Aorta (tissue), 5 donors: ENCODE measurements around the gene REN. TPM values are rescaled to one million over a fixed set of nuclear protein-coding genes. Genes with fewer than 3 reads are reported as not detected.

Experiments
- ATAC-seq: fragments of 200-7000 bp; cut with Tn5 transposase; one replicate; pipeline ENCODE4 v1.9.1; 2022; ENCODE audit warnings: moderate library complexity; ENCODE audit not compliant: low FRiP score
- DNase-seq, 2 donors: peaks; one replicate each; pipeline ENCODE4 v3.0.0-alpha.2; 2020
- H3K27ac ChIP-seq, 2 donors: one replicate each; pipeline ENCODE4 v1.5.1; 2013; ENCODE audit warnings: low read length in 2 of 2, mild to moderate bottlenecking in 2 of 2, moderate library complexity in 2 of 2, control low read depth in 1 of 2, inconsistent platforms in 1 of 2, low read depth in 1 of 2
- H3K27me3 ChIP-seq, 2 donors: one replicate each; pipeline ENCODE4 v1.6.1; 2013; ENCODE audit warnings: control low read depth in 1 of 2, low read length in 1 of 2, mild to moderate bottlenecking in 1 of 2, moderate library complexity in 1 of 2; ENCODE audit not compliant: insufficient read depth in 2 of 2, control insufficient read depth in 1 of 2
- H3K36me3 ChIP-seq, 2 donors: one replicate each; pipeline ENCODE4 v1.6.1; 2013; ENCODE audit warnings: control low read depth in 1 of 2, low read length in 1 of 2, mild to moderate bottlenecking in 1 of 2; ENCODE audit not compliant: insufficient read depth in 2 of 2, control insufficient read depth in 1 of 2
- H3K4me1 ChIP-seq, 2 donors: one replicate each; pipeline ENCODE4 v1.6.1; 2013; ENCODE audit warnings: low read length in 2 of 2, control low read depth in 1 of 2, mild to moderate bottlenecking in 1 of 2, moderate library complexity in 1 of 2; ENCODE audit not compliant: insufficient read depth in 2 of 2, control insufficient read depth in 1 of 2
- H3K4me3 ChIP-seq, 2 donors: one replicate each; pipeline ENCODE4 v1.5.1; 2013; ENCODE audit warnings: low read length in 2 of 2, control low read depth in 1 of 2, mild to moderate bottlenecking in 1 of 2
- H3K9me3 ChIP-seq: one replicate; pipeline ENCODE4 v1.6.1; 2013; ENCODE audit warnings: mild to moderate bottlenecking, low read length; ENCODE audit not compliant: control insufficient read depth
- WGBS, 2 donors: extraction: QIAGEN DNeasy Blood & Tissue Kit; methylation state at CpG; one replicate each; pipeline ENCODE4 v1.1.7; 2013; 5-methylcytosine and 5-hydroxymethylcytosine counted together
- intact Hi-C, 2 donors: fragments of 100-400 bp; cut with DNase I; formaldehyde crosslinking; loops; one replicate each; pipeline versions ENCODE4 v1.14.2 to v1.15.0; 2022
- polyA plus RNA-seq, 2 donors: library from polyadenylated mRNA; stranded (reverse); fragments of 200-250 nt; gene quantifications; one replicate each; pipeline ENCODE4 v1.2.3, GENCODE V29; 2013
- total RNA-seq, 2 donors: library from RNA; stranded (reverse); fragmentation: NEBNext Ultra II Directional; extraction: Animal tissue kit (Norgen Biotek cat#: 25700); gene quantifications; one replicate each; pipeline ENCODE4 v1.2.1, GENCODE V29; 2021
- donor health status: healthy with polysubstance abuse.
- donor health status: Bipolar disorder and iron deficiency.
- donor health status: DM: no; HTN: no; CAD: no.
- donor health status: DM: no; HTN: no; CAD: no.
- donor health status: DM: yes; HTN: yes; CAD: no.

REN gene
- total and polyA plus RNA-seq, 4 donors, result not detected

DNA sequence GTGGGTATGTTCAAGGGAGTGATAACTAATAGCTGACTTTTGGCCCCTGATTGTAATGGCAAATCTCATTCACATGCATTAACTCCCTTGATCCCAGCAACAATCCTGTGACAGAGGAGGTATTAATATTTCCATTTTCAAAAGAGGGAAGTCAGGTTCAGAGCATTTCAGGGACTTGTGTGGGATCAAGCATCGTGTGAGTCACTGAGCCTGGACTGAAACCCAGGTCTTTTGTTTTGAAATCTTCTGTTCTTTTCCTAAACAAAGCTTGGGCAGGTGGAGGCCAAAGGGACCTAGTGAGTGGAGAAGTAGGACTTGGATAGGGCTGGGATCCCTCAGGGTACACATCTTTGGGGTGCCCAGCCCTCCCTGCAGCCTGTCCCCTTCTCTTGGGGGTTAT, 52.2 kb downstream of the REN start:
- no peak overlapping the region for H3K4me3 ChIP-seq
- H3K27me3 ChIP-seq, result no peaks in the 10 kb centered on the region
- no peaks in the 10 kb centered on the region for H3K4me1 ChIP-seq
- DNase-seq (peak in 1 of 2 donors; percentile 33), ATAC-seq (no peak)
- H3K36me3 ChIP-seq, result no peaks in the 10 kb centered on the region
- H3K27ac ChIP-seq, result no peak overlapping the region
- no peaks in the 10 kb centered on the region for H3K9me3 ChIP-seq
- intact Hi-C loops, result no loop called here
- WGBS, 2 donors, result 46 to 75% methylated on average over 1 of the region's 1 CpG

DNA sequence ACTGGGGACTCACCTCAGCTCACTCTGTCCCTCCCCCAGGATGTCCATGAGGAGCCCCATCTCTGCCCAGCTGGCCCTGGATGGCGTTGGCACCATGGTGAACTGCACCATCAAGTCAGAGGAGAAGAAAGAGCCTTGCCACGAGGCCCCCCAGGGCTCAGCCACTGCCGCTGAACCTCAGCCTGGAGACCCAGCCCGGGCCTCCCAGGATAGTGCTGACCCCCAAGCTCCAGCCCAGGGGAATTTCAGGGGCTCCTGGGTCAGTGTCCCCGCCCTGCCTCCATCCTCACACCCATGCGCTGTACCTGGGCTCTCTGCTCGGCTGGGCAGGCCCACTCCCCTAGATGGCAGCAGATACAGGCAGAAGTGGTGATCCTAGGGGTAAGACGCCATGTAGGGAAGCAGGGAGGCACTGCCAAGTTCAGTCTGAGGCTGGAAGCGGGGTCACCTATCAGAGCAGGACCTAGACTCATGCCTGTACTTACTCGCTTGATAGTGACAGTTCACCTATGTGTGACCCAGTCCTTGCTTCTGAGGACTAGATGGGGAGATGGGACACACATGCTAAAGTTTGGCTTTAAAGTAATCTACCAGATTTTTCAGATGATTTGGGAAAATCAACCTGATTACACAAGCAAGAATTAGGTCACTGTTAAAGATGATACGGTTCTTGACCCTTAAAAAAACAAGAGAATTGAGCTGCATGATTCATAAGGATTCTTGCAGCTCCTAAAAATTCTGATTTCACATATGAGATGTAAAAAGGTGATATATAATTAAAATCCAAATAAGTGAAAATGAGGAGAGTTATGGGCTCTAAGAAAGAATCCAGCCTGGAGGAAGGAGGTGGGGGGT, 53.0 kb downstream of the REN start:
- H3K27me3 ChIP-seq, result no peaks in the 10 kb centered on the region
- intact Hi-C loops, result no loop called here
- WGBS, 2 donors, result 81 to 82% methylated on average over 11 of the region's 11 CpGs
- no peaks in the 10 kb centered on the region for H3K9me3 ChIP-seq
- H3K4me3 ChIP-seq, result no peak overlapping the region
- DNase-seq, result no peak
- ATAC-seq, result no peak
- no peaks in the 10 kb centered on the region for H3K36me3 ChIP-seq
- no peaks in the 10 kb centered on the region for H3K4me1 ChIP-seq
- no peak overlapping the region for H3K27ac ChIP-seq

DNA sequence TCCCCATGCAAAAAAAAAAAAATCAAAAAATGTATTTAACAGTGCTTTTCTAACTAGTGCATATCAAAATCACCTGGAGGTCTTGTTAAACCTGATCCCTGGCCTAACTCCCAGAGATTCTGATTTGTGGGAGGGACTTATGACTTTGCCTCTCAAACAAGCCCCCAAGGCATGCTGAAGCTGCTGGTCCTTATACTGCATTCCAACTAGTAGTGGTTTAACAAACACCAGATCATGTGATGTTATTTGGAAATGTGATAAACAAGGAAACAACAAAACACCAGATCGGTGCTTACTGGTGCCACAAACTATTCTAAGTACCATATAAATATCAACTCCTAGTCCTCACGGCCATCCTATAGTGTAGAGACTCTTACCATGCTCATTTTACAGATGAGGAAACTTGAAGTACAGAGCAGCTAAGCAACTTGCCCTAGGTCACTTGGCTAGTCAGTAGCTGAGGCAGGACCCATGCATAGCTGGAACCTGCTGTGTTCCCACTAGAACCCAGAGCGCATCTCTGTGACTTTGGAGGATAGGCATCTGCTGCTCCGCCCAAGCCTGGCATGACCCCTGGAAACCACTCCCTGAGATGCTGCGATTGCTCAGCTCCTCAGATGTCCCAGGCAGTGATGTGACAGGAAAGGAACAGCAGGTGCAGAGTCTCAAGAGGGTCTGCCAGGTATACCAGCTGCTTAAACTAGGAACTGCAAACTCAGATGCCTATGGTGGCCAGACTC, 55.1 kb downstream of the REN start:
- Histone ChIP-seq H3K36me3 (no peaks in the 10 kb centered on the region), H3K27ac (no peak overlapping the region), H3K4me1 (no peaks in the 10 kb centered on the region), H3K27me3 (no peaks in the 10 kb centered on the region), H3K4me3 (no peak overlapping the region), H3K9me3 (no peaks in the 10 kb centered on the region)
- intact Hi-C loops, result no loop called here
- DNase-seq (peak in 1 of 2 donors; percentile 34), ATAC-seq (no peak)
- WGBS, 2 donors, result 90 to 91% methylated on average over 5 of the region's 5 CpGs

DNA sequence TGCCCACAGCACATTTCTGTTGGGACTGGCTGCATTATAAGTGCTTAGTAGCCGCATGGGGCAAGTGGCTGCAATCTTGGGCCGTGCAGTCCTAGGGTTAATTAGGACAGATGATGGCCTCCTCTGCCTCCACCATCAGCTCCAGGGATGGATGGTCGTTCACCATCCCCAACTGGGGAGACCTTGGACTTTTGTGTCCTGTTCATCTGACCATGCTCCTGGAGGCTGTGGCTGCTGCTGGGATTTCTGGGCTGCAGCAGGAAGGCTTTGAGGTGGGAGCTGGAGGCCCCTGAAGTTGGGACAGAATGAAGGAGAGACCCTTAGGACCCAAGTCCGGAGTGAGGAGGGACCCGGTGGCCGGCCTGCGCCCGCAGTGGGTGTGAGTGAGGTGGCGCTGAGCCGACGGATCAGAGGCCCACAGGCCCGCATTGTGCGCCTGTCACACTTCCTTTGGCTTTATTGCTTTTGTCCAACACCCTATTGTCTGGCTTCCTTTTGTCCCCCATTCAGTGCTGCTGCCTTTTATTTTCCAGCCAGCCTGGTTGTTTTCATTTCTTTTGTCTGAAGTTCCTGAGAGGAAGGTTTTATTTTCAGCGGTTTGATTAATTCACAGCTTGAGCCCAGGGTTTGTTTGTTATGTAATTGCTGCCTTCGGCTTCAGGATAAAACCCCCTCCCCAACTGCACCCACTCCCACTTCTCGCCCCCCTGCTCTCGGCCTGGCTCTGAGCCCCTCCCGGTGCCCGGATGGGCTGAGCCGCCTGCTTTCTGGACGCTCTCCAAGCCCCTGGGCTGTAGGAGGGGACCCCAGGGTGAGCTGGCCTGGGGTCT, 57.6 kb downstream of the REN start:
- intact Hi-C loops, result no loop called here
- H3K9me3 ChIP-seq, result no peaks in the 10 kb centered on the region
- no peaks in the 10 kb centered on the region for H3K4me1 ChIP-seq
- no peak overlapping the region for H3K4me3 ChIP-seq
- no peak for ATAC-seq
- no peaks in the 10 kb centered on the region for H3K27me3 ChIP-seq
- WGBS, 2 donors, result 55 to 61% methylated on average over 21 of the region's 21 CpGs
- peak in 1 of 2 donors; percentile 49 for DNase-seq
- no peak overlapping the region for H3K27ac ChIP-seq
- no peaks in the 10 kb centered on the region for H3K36me3 ChIP-seq

DNA sequence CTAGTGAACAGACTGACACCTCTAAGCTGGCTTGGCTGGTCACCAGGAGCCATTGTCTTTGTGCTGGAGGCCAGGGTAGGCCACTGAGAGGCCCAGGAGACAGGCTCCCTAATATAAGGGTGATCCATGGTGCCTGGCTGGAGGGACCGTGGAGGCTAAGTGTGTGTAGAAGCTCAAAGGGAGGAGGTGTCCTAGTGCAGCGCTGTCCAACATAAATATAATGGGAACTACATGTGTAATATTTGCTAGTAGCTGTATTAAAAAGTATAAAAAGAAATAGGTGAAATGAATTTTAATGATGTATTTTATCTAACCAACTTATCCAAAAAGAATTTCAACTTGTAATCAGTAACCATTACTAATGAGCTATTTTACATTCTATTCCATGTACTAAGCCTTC, 58.2 kb downstream of the REN start:
- 74 to 80% methylated on average over 2 of the region's 2 CpGs for WGBS, 2 donors
- H3K9me3 ChIP-seq, result no peaks in the 10 kb centered on the region
- intact Hi-C loops, result no loop called here
- H3K4me1 ChIP-seq, result no peaks in the 10 kb centered on the region
- no peaks in the 10 kb centered on the region for H3K27me3 ChIP-seq
- no peak overlapping the region for H3K4me3 ChIP-seq
- ATAC-seq (no peak), DNase-seq (peak in 1 of 2 donors; percentile 25)
- H3K36me3 ChIP-seq, result no peaks in the 10 kb centered on the region
- no peak overlapping the region for H3K27ac ChIP-seq

DNA sequence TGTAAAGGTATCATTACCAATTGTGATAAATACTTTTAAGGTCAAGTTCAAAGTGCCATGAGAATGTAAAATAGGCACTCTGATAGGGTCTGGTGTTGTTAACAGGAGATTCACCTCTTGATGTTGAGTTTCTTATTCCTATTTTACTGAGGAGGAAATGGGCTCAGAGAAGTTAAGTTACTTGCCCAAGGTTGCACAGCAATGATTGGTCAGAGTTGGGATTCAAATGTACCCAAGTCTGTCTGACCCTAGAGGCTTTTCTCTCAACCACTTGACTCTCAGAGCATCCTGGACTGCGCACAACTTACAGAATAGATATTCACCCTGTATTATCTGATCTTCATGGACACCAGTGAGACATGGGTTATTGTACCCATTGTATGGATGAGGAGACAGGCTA, 59.3 kb downstream of the REN start:
- WGBS, 2 donors, result 99 to 100% methylated on average over 1 of the region's 1 CpG
- H3K36me3 ChIP-seq, result no peaks in the 10 kb centered on the region
- DNase-seq (no peak), ATAC-seq (no peak)
- H3K9me3 ChIP-seq, result no peaks in the 10 kb centered on the region
- H3K4me3 ChIP-seq, result no peak overlapping the region
- H3K4me1 ChIP-seq, result no peaks in the 10 kb centered on the region
- intact Hi-C loops, result no loop called here
- no peaks in the 10 kb centered on the region for H3K27me3 ChIP-seq
- no peak overlapping the region for H3K27ac ChIP-seq

DNA sequence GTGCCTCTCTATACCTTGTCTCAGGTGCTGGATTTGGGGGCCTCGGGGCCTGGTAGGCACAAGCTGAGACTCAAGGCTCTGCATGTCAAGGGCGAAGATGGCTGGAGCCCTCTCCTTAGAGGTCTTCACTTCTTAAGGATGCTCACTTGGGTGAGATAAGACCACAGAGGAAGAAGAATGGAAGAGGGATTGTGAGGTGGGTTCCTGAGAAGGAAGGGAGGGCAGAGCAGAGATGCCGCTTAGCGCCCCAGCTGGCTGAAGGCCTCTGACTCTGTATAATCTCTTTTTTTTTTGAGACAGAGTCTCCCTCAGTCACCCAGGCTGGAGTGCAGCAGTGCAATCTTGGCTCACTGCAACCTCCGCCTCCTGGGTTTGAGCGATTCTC, 61.0 kb downstream of the REN start:
- Histone ChIP-seq H3K27ac (no peak overlapping the region), H3K4me1 (no peaks in the 10 kb centered on the region), H3K27me3 (no peaks in the 10 kb centered on the region), H3K36me3 (no peaks in the 10 kb centered on the region), H3K9me3 (no peaks in the 10 kb centered on the region), H3K4me3 (no peak overlapping the region)
- no peak for DNase-seq
- ATAC-seq, result peak; percentile 17
- intact Hi-C loops, result no loop called here
- WGBS, 2 donors, result 93 to 94% methylated on average over 6 of the region's 6 CpGs
